Central memory CD8-positive, alpha-beta T cell (primary cell): ENCODE data around the gene PRKCA.

Source experiments
- ATAC-seq: fragments of 150-1000 bp; cut with Tn5 transposase; replicated peaks from 2 replicates; pipeline ENCODE4 v1.10.0; 2022; ENCODE audit warnings: mild to moderate bottlenecking, moderate FRiP score, moderate number of reproducible peaks; ENCODE audit not compliant: poor library complexity, severe bottlenecking; ENCODE audit errors: extremely low read depth
- DNase-seq, 2 donors: peaks; one replicate each; pipeline ENCODE4 v3.0.0; 2021; ENCODE audit warnings: low spot score in 2 of 2
- H3K27ac Mint-ChIP-seq: one replicate; pipeline ENCODE4 v1.8.0; 2022; ENCODE audit warnings: low read depth, mild to moderate bottlenecking, moderate library complexity, mixed read lengths
- H3K27me3 Mint-ChIP-seq: one replicate; pipeline ENCODE4 v1.8.0; 2022; ENCODE audit warnings: mixed read lengths
- H3K36me3 Mint-ChIP-seq: one replicate; pipeline ENCODE4 v1.8.0; 2022; ENCODE audit warnings: mild to moderate bottlenecking, moderate library complexity, mixed read lengths; ENCODE audit not compliant: insufficient read depth
- H3K4me1 Mint-ChIP-seq: one replicate; pipeline ENCODE4 v1.8.0; 2022; ENCODE audit warnings: mixed read lengths
- H3K4me3 Mint-ChIP-seq: one replicate; pipeline ENCODE4 v1.8.0; 2022; ENCODE audit warnings: mild to moderate bottlenecking, moderate library complexity, mixed read lengths
- H3K9me3 Mint-ChIP-seq: one replicate; pipeline ENCODE4 v1.8.0; 2022; ENCODE audit warnings: mixed read lengths

PRKCA gene

GRCh38 chr17:66849032-66849655 lies 546.7 kb downstream of the PRKCA start:
- Mint-ChIP-seq H3K9me3 (no peaks in the 10 kb centered on the region), H3K27me3 (peaks cover 11% of the 10 kb centered on the region), H3K4me1 (no peaks in the 10 kb centered on the region), H3K27ac (no peak overlapping the region), H3K4me3 (no peak overlapping the region), H3K36me3 (no peaks in the 10 kb centered on the region)
- DNase-seq (no peak), ATAC-seq (no peak)

- no peak for ATAC-seq
- no peaks in the 10 kb centered on the region for H3K9me3 Mint-ChIP-seq
- H3K36me3 Mint-ChIP-seq, result no peaks in the 10 kb centered on the region
- no peak overlapping the region for H3K4me3 Mint-ChIP-seq
- no peak for DNase-seq
- H3K4me1 Mint-ChIP-seq, result no peaks in the 10 kb centered on the region
- peaks cover 11% of the 10 kb centered on the region for H3K27me3 Mint-ChIP-seq
- no peak overlapping the region for H3K27ac Mint-ChIP-seq
These were observed 547.6 kb downstream of the PRKCA start for GRCh38 chr17:66849851-66850580.

DNA sequence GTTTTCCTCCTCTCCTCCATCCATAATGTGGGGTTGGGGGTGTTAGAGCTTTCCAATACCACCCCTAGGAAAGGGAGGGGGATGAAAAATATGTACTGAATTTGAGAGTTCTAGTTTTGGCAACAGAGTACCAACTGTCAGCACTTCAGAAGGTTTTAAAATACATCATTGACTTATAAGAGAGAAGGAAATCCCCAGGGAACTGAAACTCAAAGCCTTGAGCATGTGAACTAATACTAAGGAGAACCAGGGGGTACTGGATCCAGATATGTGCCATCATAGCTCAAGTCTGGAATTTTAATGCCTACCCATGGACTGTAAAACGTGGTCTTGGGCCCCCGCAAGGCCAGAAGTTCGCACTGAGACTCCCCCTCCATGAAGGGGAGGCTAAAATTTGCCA lies 548.3 kb downstream of the PRKCA start:
- H3K9me3 Mint-ChIP-seq, result no peaks in the 10 kb centered on the region
- peaks cover 11% of the 10 kb centered on the region for H3K27me3 Mint-ChIP-seq
- no peaks in the 10 kb centered on the region for H3K4me1 Mint-ChIP-seq
- H3K27ac Mint-ChIP-seq, result no peak overlapping the region
- DNase-seq, result no peak
- H3K4me3 Mint-ChIP-seq, result no peak overlapping the region
- no peaks in the 10 kb centered on the region for H3K36me3 Mint-ChIP-seq
- no peak for ATAC-seq

DNA sequence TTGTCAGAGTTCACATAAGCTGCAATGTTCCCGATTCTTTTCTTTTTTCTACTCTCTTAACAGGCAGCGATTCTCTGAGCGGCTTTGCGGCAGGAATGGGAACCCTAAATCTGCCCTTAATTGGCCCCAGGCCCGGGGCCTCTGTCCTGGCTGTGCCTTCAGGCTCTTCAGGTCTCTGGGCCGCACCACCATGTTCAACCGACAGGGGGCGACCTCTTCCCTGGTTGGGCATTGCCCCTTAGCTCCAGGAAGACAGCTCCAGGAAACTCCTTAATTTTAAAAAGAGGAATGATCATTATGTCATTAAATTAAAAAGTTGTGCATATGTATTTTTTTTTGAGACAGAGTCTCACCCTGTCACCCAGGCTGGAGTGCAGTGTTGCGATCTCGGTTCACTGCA lies 552.8 kb downstream of the PRKCA start:
- Mint-ChIP-seq H3K27ac (no peak overlapping the region), H3K36me3 (no peaks in the 10 kb centered on the region), H3K9me3 (no peaks in the 10 kb centered on the region), H3K27me3 (peaks cover 29% of the 10 kb centered on the region), H3K4me3 (no peak overlapping the region), H3K4me1 (no peaks in the 10 kb centered on the region)
- no peak for ATAC-seq
- DNase-seq, result peak in 1 of 2 donors; percentile 23

- Mint-ChIP-seq H3K36me3 (no peaks in the 10 kb centered on the region), H3K4me1 (no peaks in the 10 kb centered on the region), H3K9me3 (no peaks in the 10 kb centered on the region), H3K4me3 (no peak overlapping the region), H3K27me3 (peaks cover 49% of the 10 kb centered on the region), H3K27ac (no peak overlapping the region)
- no peak for DNase-seq
- no peak for ATAC-seq
These were observed 556.0 kb downstream of the PRKCA start for GRCh38 chr17:66858226-66859083.

- Mint-ChIP-seq H3K27me3 (peaks cover 58% of the 10 kb centered on the region), H3K36me3 (no peaks in the 10 kb centered on the region), H3K4me1 (no peaks in the 10 kb centered on the region), H3K9me3 (no peaks in the 10 kb centered on the region), H3K27ac (no peak overlapping the region), H3K4me3 (no peak overlapping the region)
- DNase-seq (no peak), ATAC-seq (no peak)
These were observed 556.9 kb downstream of the PRKCA start for GRCh38 chr17:66859353-66859752.

GRCh38 chr17:66860204-66860603 lies 557.8 kb downstream of the PRKCA start:
- H3K27ac Mint-ChIP-seq, result no peak overlapping the region
- no peak overlapping the region for H3K4me3 Mint-ChIP-seq
- DNase-seq (no peak), ATAC-seq (no peak)
- H3K4me1 Mint-ChIP-seq, result no peaks in the 10 kb centered on the region
- no peaks in the 10 kb centered on the region for H3K9me3 Mint-ChIP-seq
- no peaks in the 10 kb centered on the region for H3K36me3 Mint-ChIP-seq
- H3K27me3 Mint-ChIP-seq, result peaks cover 59% of the 10 kb centered on the region
